SK-N-DZ (cell line): ENCODE data around the gene SORCS1.
A peak's percentile ranks its signal among the peaks of the same experiment; 100 is the strongest.

Experiments
- DNase-seq: peaks from one replicate; pipeline ENCODE4 v3.0.0-alpha.2; 2015; ENCODE audit warnings: low spot score

The SORCS1 gene

GRCh38 chr10:106898446-106898845, 266.1 kb downstream of the SORCS1 start:
- DNase-seq = no peak

GRCh38 chr10:106897719-106898118, 266.8 kb downstream of the SORCS1 start:
- DNase-seq = no peak

- DNase-seq = no peak
Observed at GRCh38 chr10:106894692-106895091, 269.8 kb downstream of the SORCS1 start.

GRCh38 chr10:106877574-106877973, 286.9 kb downstream of the SORCS1 start:
- DNase-seq = no peak

- DNase-seq = no peak
Observed at GRCh38 chr10:106874604-106874889, 290.0 kb downstream of the SORCS1 start.

GRCh38 chr10:106873770-106874603, 290.5 kb downstream of the SORCS1 start:
- no peak for DNase-seq

- no peak for DNase-seq
Observed at GRCh38 chr10:106872176-106872575, 292.3 kb downstream of the SORCS1 start.

GRCh38 chr10:106866244-106866845, 298.2 kb downstream of the SORCS1 start:
- no peak for DNase-seq

GRCh38 chr10:106864031-106864430, 300.5 kb downstream of the SORCS1 start:
- no peak for DNase-seq

- no peak for DNase-seq
Observed at GRCh38 chr10:106863549-106863948, 301.0 kb downstream of the SORCS1 start.

GRCh38 chr10:106859892-106860652, 304.4 kb downstream of the SORCS1 start:
- DNase-seq = no peak

- DNase-seq = no peak
Observed at GRCh38 chr10:106857728-106858127, 306.8 kb downstream of the SORCS1 start.

- no peak for DNase-seq
Observed at GRCh38 chr10:106857213-106857612, 307.3 kb downstream of the SORCS1 start.

GRCh38 chr10:106836933-106837663, 327.4 kb downstream of the SORCS1 start:
- DNase-seq = peak; percentile 56

- DNase-seq = no peak
Observed at GRCh38 chr10:106832846-106833245, 331.7 kb downstream of the SORCS1 start.

- no peak for DNase-seq
Observed at GRCh38 chr10:106830471-106830870, 334.0 kb downstream of the SORCS1 start.

- no peak for DNase-seq
Observed at GRCh38 chr10:106830006-106830405, 334.5 kb downstream of the SORCS1 start.

GRCh38 chr10:106826716-106827115, 337.8 kb downstream of the SORCS1 start:
- no peak for DNase-seq

GRCh38 chr10:106825576-106826364, 338.7 kb downstream of the SORCS1 start:
- no peak for DNase-seq

- DNase-seq = no peak
Observed at GRCh38 chr10:106820579-106820978, 343.9 kb downstream of the SORCS1 start.

- no peak for DNase-seq
Observed at GRCh38 chr10:106819490-106819889, 345.0 kb downstream of the SORCS1 start.
